ENCODE results near the gene SIRPG. TPM values are rescaled to one million over a fixed set of nuclear protein-coding genes. Genes with fewer than 3 reads are reported as not detected.

Gene SIRPG
- total and polyA plus RNA-seq, 11 donors = 0.54 to 2.3 TPM; not detected in 9

DNA sequence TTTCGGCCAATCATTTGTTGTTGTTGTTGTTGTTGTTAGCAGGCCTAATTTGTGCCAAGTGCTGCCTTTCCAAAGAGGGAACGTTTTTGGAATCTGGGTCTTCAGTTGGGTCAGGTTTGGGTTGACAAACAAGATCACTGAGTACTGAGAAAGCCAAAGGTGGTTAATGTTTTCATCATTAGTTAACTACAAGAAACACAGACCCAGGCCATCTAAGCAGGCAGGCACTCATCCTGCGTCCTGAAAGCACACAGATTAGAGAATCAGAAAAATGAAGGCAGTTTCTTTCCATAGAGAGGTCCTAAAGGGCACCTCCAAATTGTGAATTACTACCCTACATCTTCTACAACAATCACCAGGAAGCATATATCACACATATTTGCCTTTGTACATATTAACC lies 15.1 kb upstream of the SIRPG start:
- DNase-seq (no peak), ATAC-seq (no peak)
- Histone ChIP-seq H3K36me3 (no peaks in the 10 kb centered on the region), H3K4me3 (no peak overlapping the region), H3K9me3 (no peaks in the 10 kb centered on the region), H3K27ac (peak overlapping the region in 1 of 12 donors; percentile 21), H3K4me1 (peaks cover 0 to 14% (median 0%) of the 10 kb centered on the region in 12 donors), H3K27me3 (peaks cover 0 to 13% (median 0%) of the 10 kb centered on the region in 9 donors)
- WGBS, 4 donors = 66 to 75% (median 71%) methylated on average over 3 of the region's 3 CpGs
- intact Hi-C loops (cut with DNase I) = no loop called here
- TF ChIP-seq, protein P1, sequence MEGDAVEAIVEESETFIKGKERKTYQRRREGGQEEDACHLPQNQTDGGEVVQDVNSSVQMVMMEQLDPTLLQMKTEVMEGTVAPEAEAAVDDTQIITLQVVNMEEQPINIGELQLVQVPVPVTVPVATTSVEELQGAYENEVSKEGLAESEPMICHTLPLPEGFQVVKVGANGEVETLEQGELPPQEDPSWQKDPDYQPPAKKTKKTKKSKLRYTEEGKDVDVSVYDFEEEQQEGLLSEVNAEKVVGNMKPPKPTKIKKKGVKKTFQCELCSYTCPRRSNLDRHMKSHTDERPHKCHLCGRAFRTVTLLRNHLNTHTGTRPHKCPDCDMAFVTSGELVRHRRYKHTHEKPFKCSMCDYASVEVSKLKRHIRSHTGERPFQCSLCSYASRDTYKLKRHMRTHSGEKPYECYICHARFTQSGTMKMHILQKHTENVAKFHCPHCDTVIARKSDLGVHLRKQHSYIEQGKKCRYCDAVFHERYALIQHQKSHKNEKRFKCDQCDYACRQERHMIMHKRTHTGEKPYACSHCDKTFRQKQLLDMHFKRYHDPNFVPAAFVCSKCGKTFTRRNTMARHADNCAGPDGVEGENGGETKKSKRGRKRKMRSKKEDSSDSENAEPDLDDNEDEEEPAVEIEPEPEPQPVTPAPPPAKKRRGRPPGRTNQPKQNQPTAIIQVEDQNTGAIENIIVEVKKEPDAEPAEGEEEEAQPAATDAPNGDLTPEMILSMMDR (IDR thresholded peaks at IDR 0.05) = no peak
- no peak for TF ChIP-seq POLR2A (IDR thresholded peaks at IDR 0.05)

DNA sequence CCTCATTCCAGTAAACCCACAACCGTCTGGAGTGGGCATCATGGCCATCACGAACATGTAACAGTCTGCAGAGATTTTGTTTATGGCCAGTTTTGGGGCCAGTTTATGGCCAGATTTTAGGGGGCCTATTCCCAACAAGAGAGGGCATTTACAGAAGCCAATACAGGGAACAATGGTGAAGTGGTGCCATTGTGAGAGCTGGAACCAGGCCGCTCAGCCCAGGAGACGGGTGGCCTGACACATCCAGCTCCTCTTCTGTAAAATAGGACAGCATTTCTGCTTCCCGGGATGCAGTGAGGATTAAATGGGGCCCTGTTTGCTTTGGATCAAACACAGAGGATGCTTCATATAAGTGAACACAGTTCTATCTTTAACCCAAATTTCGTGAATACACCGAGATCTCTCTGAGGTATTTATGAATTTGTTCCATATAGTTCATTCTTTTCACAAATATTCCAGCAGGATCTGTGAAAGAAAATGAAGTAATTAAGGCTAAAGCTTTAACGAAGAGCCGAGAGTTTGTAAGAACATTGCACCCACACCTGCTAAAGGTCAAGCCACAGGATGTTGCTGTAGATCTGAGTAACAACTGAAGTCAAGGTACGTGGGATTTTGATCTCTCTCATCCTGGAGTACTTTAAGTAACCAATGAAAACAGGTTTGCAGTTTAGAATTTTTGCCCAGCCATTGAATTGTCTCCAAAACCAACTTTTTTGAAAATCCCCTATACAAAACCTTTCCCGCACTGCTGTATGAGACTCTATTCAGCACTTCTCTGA lies 14.5 kb upstream of the SIRPG start:
- DNase-seq = no peak
- WGBS, 4 donors = 80 to 84% (median 82%) methylated on average over 11 of the region's 11 CpGs
- Histone ChIP-seq H3K9me3 (no peaks in the 10 kb centered on the region), H3K36me3 (no peaks in the 10 kb centered on the region), H3K27ac (peak overlapping the region in 1 of 12 donors; percentile 21), H3K27me3 (peaks cover 0 to 13% (median 0%) of the 10 kb centered on the region in 9 donors), H3K4me3 (no peak overlapping the region), H3K4me1 (peaks cover 0 to 14% (median 0%) of the 10 kb centered on the region in 12 donors)
- intact Hi-C loops (cut with DNase I) = no loop called here
- ATAC-seq = no peak
- no peak for TF ChIP-seq POLR2A (IDR thresholded peaks at IDR 0.05)
- TF ChIP-seq, protein P1 (IDR thresholded peaks at IDR 0.05) = no peak

DNA sequence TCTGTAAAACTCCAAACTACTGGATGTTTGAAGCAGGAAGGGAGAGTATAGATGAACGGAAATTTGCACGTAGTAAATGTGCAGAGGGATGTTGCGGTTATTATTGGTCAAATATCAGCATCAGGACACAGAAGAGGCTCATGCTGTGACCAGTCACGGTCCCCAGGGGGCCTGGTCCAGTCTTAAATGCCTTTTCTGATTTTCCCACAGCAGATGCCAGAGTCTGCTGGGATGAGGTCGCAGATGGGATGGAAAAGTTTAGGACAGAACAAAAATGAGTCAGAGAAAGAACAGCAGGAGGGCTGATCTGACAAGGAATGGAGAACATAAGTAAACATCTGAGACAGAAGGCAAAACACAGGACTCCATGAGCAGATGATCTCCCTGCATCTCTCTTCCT lies 11.7 kb upstream of the SIRPG start:
- Histone ChIP-seq H3K4me3 (no peak overlapping the region), H3K27me3 (peaks cover 0 to 14% (median 0%) of the 10 kb centered on the region in 9 donors), H3K36me3 (no peaks in the 10 kb centered on the region), H3K27ac (peak overlapping the region in 7 of 12 donors; percentile 17 to 73 (median 50)), H3K4me1 (peaks cover 0 to 9% (median 0%) of the 10 kb centered on the region in 12 donors), H3K9me3 (no peaks in the 10 kb centered on the region)
- TF ChIP-seq, protein P1 (IDR thresholded peaks at IDR 0.05) = no peak
- whole genome bisulfite sequencing, 4 donors = 59 to 68% (median 65%) methylated on average over 5 of the region's 5 CpGs
- ATAC-seq (peak; percentile 34 to 71 (median 57)), DNase-seq (peak; percentile 34 to 74 (median 60))
- intact Hi-C loops (cut with DNase I) = no loop called here

DNA sequence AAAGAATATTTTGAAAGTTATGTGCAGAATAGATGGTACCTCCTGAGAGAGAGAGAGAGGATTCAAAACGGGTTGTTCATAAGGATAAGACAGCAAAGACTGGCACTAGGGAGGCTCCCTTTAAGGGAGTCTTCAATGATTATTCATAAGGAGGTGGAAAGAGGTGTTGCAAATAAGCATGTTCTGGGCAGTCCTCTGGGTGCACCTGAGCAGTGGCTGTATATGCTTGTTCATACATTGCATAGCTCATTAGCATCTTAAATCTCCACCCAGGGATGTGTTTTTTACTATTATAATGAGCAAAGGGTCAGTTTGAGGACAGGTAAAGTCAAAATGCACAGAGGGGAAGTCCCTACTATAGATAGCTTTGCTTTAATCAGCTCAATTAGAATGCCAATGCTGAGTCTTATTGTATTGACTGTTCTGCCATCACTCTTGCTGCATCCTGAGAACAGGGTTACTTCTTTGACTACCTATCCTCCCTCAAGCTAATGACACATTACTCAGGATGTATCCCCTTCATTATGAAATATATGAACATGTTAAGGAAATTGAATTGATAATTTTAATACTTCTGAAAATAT lies 10.0 kb upstream of the SIRPG start:
- no peak for ATAC-seq
- WGBS, 4 donors = 63 to 67% (median 65%) methylated on average over 1 of the region's 1 CpG
- TF ChIP-seq POLR2A (IDR thresholded peaks at IDR 0.05) = no peak
- TF ChIP-seq, protein P1 (IDR thresholded peaks at IDR 0.05) = no peak
- no peaks in the 10 kb centered on the region for H3K36me3 ChIP-seq
- H3K4me1 ChIP-seq = peaks cover 0 to 12% (median 0%) of the 10 kb centered on the region in 12 donors
- H3K4me3 ChIP-seq = no peak overlapping the region
- peaks cover 0 to 14% (median 0%) of the 10 kb centered on the region in 9 donors for H3K27me3 ChIP-seq
- no peak for DNase-seq
- intact Hi-C loops (cut with DNase I) = no loop called here
- no peak overlapping the region for H3K27ac ChIP-seq
- H3K9me3 ChIP-seq = no peaks in the 10 kb centered on the region

Measured in heart left ventricle (tissue), 16 donors.